K562 (cell line): ENCODE results near the gene MDFIC. TPM values are rescaled to one million over a fixed set of nuclear protein-coding genes. Genes with fewer than 3 reads are reported as not detected.

ENCODE experiments used
- ATAC-seq: fragments of 200-7000 bp; cut with Tn5 transposase; 3 replicates; pipeline ENCODE4 v1.9.1; 2020; ENCODE audit warnings: moderate library complexity
- BruUV-seq: library from RNA; stranded (reverse); fragments of 400-500 nt; replicated peaks from 2 replicates; lab custom pipeline; 2021; lab: Mats Ljungman, UMichigan
- CTCF ChIA-PET: fragments of 300-600 bp; formaldehyde crosslinking; extraction: SDS; loops from one replicate; lab custom pipeline; 2021; ENCODE audit warnings: low intra/inter-chr PET ratio; lab: Yijun Ruan, JAX
- POLR2A ChIA-PET: fragments of 300-600, 350-650 bp; sonication (Branson Sonifier 250); formaldehyde crosslinking; extraction: SDS; loops from one replicate; lab custom pipeline; 2021; ENCODE audit warnings: antibody characterized with exemption, inconsistent platforms; lab: Yijun Ruan, JAX
- DNase-seq, 4 experiments: peaks; one replicate each; pipeline versions ENCODE4 v3.0.0 to v3.0.0-alpha.2; 2011 to 2018; ENCODE audit warnings: low spot score in 3 of 4, mixed read lengths in 3 of 4; ENCODE audit errors: extremely low read depth in 1 of 4
- FAIRE-seq: peaks from 2 replicates; lab custom pipeline; 2011; peaks lifted over from hg19 to GRCh38; lab: Jason Lieb, UNC
- H2AFZ ChIP-seq: 2 replicates; pipeline ENCODE4 v1.6.0; 2011; ENCODE audit warnings: low read depth, low read length, control low read depth, inconsistent platforms
- H3K27ac ChIP-seq: fragments of 200-600 bp; 3 replicates; pipeline ENCODE4 v1.8.0; 2011; ENCODE audit warnings: low read depth, mild to moderate bottlenecking, control low read depth, inconsistent platforms, low read length, moderate library complexity, mixed read lengths; ENCODE audit errors: extremely low read depth
- H3K27me3 ChIP-seq, 2 experiments: fragments of 300-600 bp in 1 of 2; 2 replicates in 1 of 2; 3 replicates in 1 of 2; pipeline versions ENCODE4 v1.6.0 to v1.8.0; 2011; ENCODE audit warnings: inconsistent platforms in 2 of 2, low read length in 2 of 2, mild to moderate bottlenecking in 1 of 2, mixed read lengths in 1 of 2, moderate library complexity in 1 of 2; ENCODE audit not compliant: control insufficient read depth in 2 of 2, insufficient read depth in 2 of 2
- H3K36me3 ChIP-seq: fragments of 300-600 bp; 3 replicates; pipeline ENCODE4 v1.8.0; 2011; ENCODE audit warnings: mild to moderate bottlenecking, low read length, inconsistent platforms; ENCODE audit not compliant: control insufficient read depth, insufficient read depth
- H3K4me1 ChIP-seq, 2 experiments: fragments of 200-600 bp in 1 of 2; replicated peaks in 1 of 2; 2 replicates in 1 of 2; 3 replicates in 1 of 2; pipeline versions ENCODE4 v1.5.1 to v1.8.0; 2011; ENCODE audit warnings: inconsistent platforms in 2 of 2, low read length in 2 of 2, mild to moderate bottlenecking in 1 of 2, mixed read lengths in 1 of 2, moderate library complexity in 1 of 2; ENCODE audit not compliant: control insufficient read depth in 2 of 2, insufficient read depth in 2 of 2
- H3K4me2 ChIP-seq: 2 replicates; pipeline ENCODE4 v1.6.1; 2011; ENCODE audit warnings: low read length, control low read depth, inconsistent platforms, mixed read lengths; ENCODE audit not compliant: insufficient read depth
- H3K4me3 ChIP-seq: fragments of 200-600 bp; sonication (generic), shearing (Covaris generic); 2 replicates; pipeline ENCODE4 v1.5.1; 2016; ENCODE audit warnings: control low read depth, inconsistent platforms
- H3K79me2 ChIP-seq: fragments of 200-600 bp; 3 replicates; pipeline ENCODE4 v1.8.0; 2011; ENCODE audit warnings: low read length, inconsistent platforms; ENCODE audit not compliant: control insufficient read depth, insufficient read depth
- H3K9ac ChIP-seq, 2 experiments: 2 replicates each; pipeline versions ENCODE4 v1.6.0 to v1.6.1; 2011; ENCODE audit warnings: low read depth in 2 of 2, low read length in 2 of 2, control low read depth in 1 of 2, inconsistent platforms in 1 of 2, mild to moderate bottlenecking in 1 of 2, mixed read lengths in 1 of 2; ENCODE audit not compliant: insufficient read depth in 1 of 2
- H3K9me1 ChIP-seq: one replicate; pipeline ENCODE4 v1.6.0; 2011; ENCODE audit warnings: inconsistent platforms, mild to moderate bottlenecking, low read length, moderate library complexity; ENCODE audit not compliant: control insufficient read depth, insufficient read depth
- H3K9me3 ChIP-seq: replicated peaks from 2 replicates; pipeline ENCODE4 v1.5.1; 2011; ENCODE audit warnings: low read depth, low read length, inconsistent platforms; ENCODE audit not compliant: control insufficient read depth, insufficient read depth
- H4K20me1 ChIP-seq: replicated peaks from 2 replicates; pipeline ENCODE4 v1.6.1; 2011; ENCODE audit warnings: low read length, inconsistent platforms, mixed read lengths; ENCODE audit not compliant: control insufficient read depth, insufficient read depth
- FOXP1 ChIP-seq: sonication (generic); formaldehyde crosslinking; IDR thresholded peaks from 2 replicates; pipeline ENCODE4 v1.8.0; 2022; ENCODE audit warnings: mild to moderate bottlenecking, missing genetic modification reagents
- SP1 ChIP-seq: sonication (generic); formaldehyde crosslinking; IDR thresholded peaks from 2 replicates; pipeline ENCODE4 v1.8.1; 2022; ENCODE audit warnings: mild to moderate bottlenecking, missing genetic modification reagents
- TRIM28 ChIP-seq: fragments of 450-650 bp; IDR thresholded peaks from 2 replicates; pipeline ENCODE4 v1.6.1; 2017
- ZNF124 ChIP-seq: sonication (generic); formaldehyde crosslinking; IDR thresholded peaks from 2 replicates; pipeline ENCODE4 v1.8.1; 2022; ENCODE audit warnings: missing genetic modification reagents
- ZNF140 ChIP-seq: fragments of 250-450 bp; sonication (Bioruptor Pico); IDR thresholded peaks from 2 replicates; pipeline ENCODE4 v1.8.0; 2021; ENCODE audit warnings: moderate library complexity, mild to moderate bottlenecking, inconsistent platforms
- ZNF146 ChIP-seq: IDR thresholded peaks from one replicate; pipeline ENCODE4 v1.6.1; 2018; ENCODE audit warnings: missing compliant biosample characterization; ENCODE audit not compliant: unreplicated experiment
- WGBS: fragments of 100-300 bp; shearing (Covaris generic); methylation state at CpG from one replicate; pipeline ENCODE4 v1.1.6; 2016; ENCODE audit warnings: low coverage, mixed read lengths; ENCODE audit not compliant: insufficient coverage; ENCODE audit errors: missing lambda C conversion rate; 5-methylcytosine and 5-hydroxymethylcytosine counted together
- in situ Hi-C: fragments of 300-500 bp; cut with MboI; formaldehyde crosslinking; loops from 4 replicates; pipeline ENCODE4 v1.15.0; 2018; ENCODE audit warnings: inconsistent platforms, mixed read lengths
- intact Hi-C: fragments of 100-400 bp; cut with micrococcal nuclease; formaldehyde crosslinking; loops from 2 replicates; pipeline ENCODE4 v1.14.2; 2022
- polyA plus RNA-seq, 8 experiments: library from polyadenylated mRNA; depleted of rRNA in 4 of 8; stranded (reverse) in 5 of 8; unstranded in 3 of 8; fragments of >200 nt; fragmentation: Nextera tagmentation in 2 of 8; fragmentation: Illumina TruSeq in 1 of 8; extraction: Ambion mirVana in 2 of 8; extraction: Trizol in 1 of 8; gene quantifications; 2 replicates each; pipeline versions ENCODE4 v1.2.1 to v1.2.3, GENCODE V29; 2011 to 2014; ENCODE audit warnings: inconsistent platforms in 1 of 8, missing spikeins in 1 of 8
- total RNA-seq, 7 experiments: library from RNA; depleted of rRNA in 6 of 7; stranded (reverse); fragments of >200 nt in 6 of 7; fragmentation: Illumina TruSeq in 2 of 7; extraction: Trizol in 2 of 7; gene quantifications; 2 replicates each; pipeline versions ENCODE4 v1.2.1 to v1.2.3, GENCODE V29; 2011 to 2021; ENCODE audit warnings: low replicate concordance in 1 of 7
- TF ChIP-seq, protein P1 (sequence below): fragments of 250-450 bp; sonication (Bioruptor Pico); IDR thresholded peaks from 2 replicates; pipeline ENCODE4 v1.4.0; 2020; ENCODE audit warnings: mild to moderate bottlenecking, moderate library complexity, borderline replicate concordance
- TF ChIP-seq, protein P2 (sequence below): sonication (generic); formaldehyde crosslinking; IDR thresholded peaks from 2 replicates; pipeline ENCODE4 v1.8.1; 2022; ENCODE audit warnings: missing genetic modification reagents

The MDFIC gene
- total and polyA plus RNA-seq, 9 of the 15 experiments (the other 6 are each of a cell fraction or from before 2014, with no cell fraction given), result 0.13 to 0.24 TPM; not detected in 7

GRCh38 chr7:115014794-115015193, 92.9 kb downstream of the MDFIC start (continued):
- TF ChIP-seq, protein P1, sequence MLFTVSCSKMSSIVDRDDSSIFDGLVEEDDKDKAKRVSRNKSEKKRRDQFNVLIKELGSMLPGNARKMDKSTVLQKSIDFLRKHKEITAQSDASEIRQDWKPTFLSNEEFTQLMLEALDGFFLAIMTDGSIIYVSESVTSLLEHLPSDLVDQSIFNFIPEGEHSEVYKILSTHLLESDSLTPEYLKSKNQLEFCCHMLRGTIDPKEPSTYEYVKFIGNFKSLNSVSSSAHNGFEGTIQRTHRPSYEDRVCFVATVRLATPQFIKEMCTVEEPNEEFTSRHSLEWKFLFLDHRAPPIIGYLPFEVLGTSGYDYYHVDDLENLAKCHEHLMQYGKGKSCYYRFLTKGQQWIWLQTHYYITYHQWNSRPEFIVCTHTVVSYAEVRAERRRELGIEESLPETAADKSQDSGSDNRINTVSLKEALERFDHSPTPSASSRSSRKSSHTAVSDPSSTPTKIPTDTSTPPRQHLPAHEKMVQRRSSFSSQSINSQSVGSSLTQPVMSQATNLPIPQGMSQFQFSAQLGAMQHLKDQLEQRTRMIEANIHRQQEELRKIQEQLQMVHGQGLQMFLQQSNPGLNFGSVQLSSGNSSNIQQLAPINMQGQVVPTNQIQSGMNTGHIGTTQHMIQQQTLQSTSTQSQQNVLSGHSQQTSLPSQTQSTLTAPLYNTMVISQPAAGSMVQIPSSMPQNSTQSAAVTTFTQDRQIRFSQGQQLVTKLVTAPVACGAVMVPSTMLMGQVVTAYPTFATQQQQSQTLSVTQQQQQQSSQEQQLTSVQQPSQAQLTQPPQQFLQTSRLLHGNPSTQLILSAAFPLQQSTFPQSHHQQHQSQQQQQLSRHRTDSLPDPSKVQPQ (CRISPR knock-in tag), result no peak
- TF ChIP-seq TRIM28 (no peak), ZNF124 (CRISPR knock-in tag) (no peak), ZNF140 (CRISPR knock-in tag) (no peak), ZNF146 (CRISPR knock-in tag) (no peak), FOXP1 (CRISPR knock-in tag) (no peak)
- TF ChIP-seq, protein P2, sequence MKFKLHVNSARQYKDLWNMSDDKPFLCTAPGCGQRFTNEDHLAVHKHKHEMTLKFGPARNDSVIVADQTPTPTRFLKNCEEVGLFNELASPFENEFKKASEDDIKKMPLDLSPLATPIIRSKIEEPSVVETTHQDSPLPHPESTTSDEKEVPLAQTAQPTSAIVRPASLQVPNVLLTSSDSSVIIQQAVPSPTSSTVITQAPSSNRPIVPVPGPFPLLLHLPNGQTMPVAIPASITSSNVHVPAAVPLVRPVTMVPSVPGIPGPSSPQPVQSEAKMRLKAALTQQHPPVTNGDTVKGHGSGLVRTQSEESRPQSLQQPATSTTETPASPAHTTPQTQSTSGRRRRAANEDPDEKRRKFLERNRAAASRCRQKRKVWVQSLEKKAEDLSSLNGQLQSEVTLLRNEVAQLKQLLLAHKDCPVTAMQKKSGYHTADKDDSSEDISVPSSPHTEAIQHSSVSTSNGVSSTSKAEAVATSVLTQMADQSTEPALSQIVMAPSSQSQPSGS (CRISPR knock-in tag), result no peak

DNA sequence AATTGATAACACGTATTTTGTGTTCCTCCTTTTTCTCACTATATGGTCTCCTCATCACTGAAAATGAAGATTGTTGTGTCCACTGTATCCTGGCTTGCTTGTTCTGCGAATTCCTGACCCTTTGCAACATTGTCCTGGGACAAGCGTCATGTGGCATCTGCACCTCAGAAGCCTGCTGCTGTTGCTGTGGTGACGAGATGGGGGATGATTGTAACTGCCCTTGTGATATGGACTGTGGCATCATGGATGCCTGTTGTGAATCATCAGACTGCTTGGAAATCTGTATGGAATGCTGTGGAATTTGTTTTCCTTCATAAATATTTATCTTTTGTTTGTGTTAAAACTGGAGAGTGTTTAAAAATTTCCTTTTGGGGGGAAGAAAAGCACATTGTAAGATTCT, 93.7 kb downstream of the MDFIC start:
- POLR2A ChIA-PET, result no interaction called here
- 1% methylated on average over 4 of the region's 4 CpGs for WGBS
- H3K27me3 ChIP-seq, result no peaks in the 10 kb centered on the region

More for the DNA sequence above, 93.7 kb downstream of the MDFIC start:
- no peaks in the 10 kb centered on the region for H3K36me3 ChIP-seq
- H3K4me3 ChIP-seq, result no peak overlapping the region
- BruUV-seq, result no TSS peak
- no peak overlapping the region for H3K9ac ChIP-seq
- CTCF ChIA-PET, result no interaction called here
- in situ Hi-C loops (no loop called here), intact Hi-C loops (no loop called here)
- no peaks in the 10 kb centered on the region for H3K4me1 ChIP-seq
- H3K4me2 ChIP-seq, result no peak overlapping the region
- FAIRE-seq, result no peak
- H4K20me1 ChIP-seq, result no peaks in the 10 kb centered on the region
- H3K27ac ChIP-seq, result no peak overlapping the region
- no peaks in the 10 kb centered on the region for H3K9me1 ChIP-seq
- H3K79me2 ChIP-seq, result no peaks in the 10 kb centered on the region
- no peak for ATAC-seq
- DNase-seq, result no peak
- no peak overlapping the region for H2AFZ ChIP-seq
- no peak for TF ChIP-seq SP1 (CRISPR knock-in tag)
- 0 out of 2 replicates have a peak, but pooled peaks cover 2% of the 10 kb centered on the region for H3K9me3 ChIP-seq
